Upper lobe of left lung (tissue), 4 donors: ENCODE results near the gene XPNPEP2.

Experiments used
- EP300 ChIP-seq, 4 donors: sonication (generic); formaldehyde crosslinking; IDR thresholded peaks; one replicate each; pipeline ENCODE4 v1.5.1; 2017; ENCODE audit warnings: antibody characterized with exemption in 4 of 4, control low read depth in 2 of 4
- POLR2A ChIP-seq, 4 donors: fragments of 450-650 bp; IDR thresholded peaks; one replicate each; pipeline ENCODE4 v1.5.1; 2016 to 2017; ENCODE audit warnings: antibody characterized with exemption in 4 of 4, mild to moderate bottlenecking in 2 of 4
- POLR2AphosphoS5 ChIP-seq, 2 donors: sonication (generic); formaldehyde crosslinking; IDR thresholded peaks; one replicate each; pipeline ENCODE4 v1.5.1; 2017; ENCODE audit warnings: antibody characterized with exemption in 2 of 2
- TF ChIP-seq, protein P1 (sequence below), 6 experiments: fragments of 450-650 bp in 4 of 6; fragments of 200-600 bp in 2 of 6; sonication (generic) in 2 of 6; IDR thresholded peaks; one replicate each; pipeline ENCODE4 v1.5.1; 2016 to 2019; ENCODE audit warnings: antibody characterized with exemption in 6 of 6

DNA sequence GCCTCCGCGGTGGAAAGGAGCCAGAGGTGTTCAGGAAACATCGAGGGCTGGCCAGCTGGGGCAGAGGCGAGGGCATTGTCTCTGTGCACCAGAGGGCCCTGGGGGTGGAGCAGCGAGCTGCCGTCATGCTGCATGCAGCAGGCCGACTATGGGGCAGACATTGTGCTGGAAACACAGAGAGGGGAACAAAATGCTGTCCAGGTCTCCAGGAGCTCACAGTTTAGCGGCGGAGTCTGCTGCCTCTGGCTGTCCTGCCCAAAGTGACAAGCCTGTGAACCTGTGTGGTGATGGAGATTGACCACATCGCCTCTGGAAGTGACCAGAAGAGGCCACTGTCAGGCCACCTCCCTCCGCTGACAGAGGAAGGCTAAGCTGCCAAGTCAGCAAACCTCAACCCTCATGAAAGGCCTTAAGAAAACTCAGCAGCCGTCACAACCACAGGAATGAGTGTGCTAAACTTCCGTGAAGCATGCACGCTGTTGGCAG lies 20.8 kb downstream of the XPNPEP2 start:
- TF ChIP-seq, protein P1, sequence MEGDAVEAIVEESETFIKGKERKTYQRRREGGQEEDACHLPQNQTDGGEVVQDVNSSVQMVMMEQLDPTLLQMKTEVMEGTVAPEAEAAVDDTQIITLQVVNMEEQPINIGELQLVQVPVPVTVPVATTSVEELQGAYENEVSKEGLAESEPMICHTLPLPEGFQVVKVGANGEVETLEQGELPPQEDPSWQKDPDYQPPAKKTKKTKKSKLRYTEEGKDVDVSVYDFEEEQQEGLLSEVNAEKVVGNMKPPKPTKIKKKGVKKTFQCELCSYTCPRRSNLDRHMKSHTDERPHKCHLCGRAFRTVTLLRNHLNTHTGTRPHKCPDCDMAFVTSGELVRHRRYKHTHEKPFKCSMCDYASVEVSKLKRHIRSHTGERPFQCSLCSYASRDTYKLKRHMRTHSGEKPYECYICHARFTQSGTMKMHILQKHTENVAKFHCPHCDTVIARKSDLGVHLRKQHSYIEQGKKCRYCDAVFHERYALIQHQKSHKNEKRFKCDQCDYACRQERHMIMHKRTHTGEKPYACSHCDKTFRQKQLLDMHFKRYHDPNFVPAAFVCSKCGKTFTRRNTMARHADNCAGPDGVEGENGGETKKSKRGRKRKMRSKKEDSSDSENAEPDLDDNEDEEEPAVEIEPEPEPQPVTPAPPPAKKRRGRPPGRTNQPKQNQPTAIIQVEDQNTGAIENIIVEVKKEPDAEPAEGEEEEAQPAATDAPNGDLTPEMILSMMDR (IDR thresholded peaks at IDR 0.05), result peak in 2 of 6 experiments; percentile 9 to 15
- TF ChIP-seq POLR2A (IDR thresholded peaks at IDR 0.05) (no peak), POLR2AphosphoS5 (IDR thresholded peaks at IDR 0.05) (peak in 1 of 2 donors; percentile 17), EP300 (IDR thresholded peaks at IDR 0.05) (no peak)
